Panc1 (cell line): ENCODE data around the gene SUCO.
"Not testable (repeated sequence)": the region's sequence is repeated elsewhere in the genome, so short reads cannot be mapped to it uniquely, and the experiment has no call there.

Experiments used
- POLR2AphosphoS5 ChIP-seq: IDR thresholded peaks from 2 replicates; pipeline ENCODE4 v1.6.1; 2012; ENCODE audit warnings: mild to moderate bottlenecking, low read depth, low read length, moderate library complexity
- SIN3A ChIP-seq: IDR thresholded peaks from 2 replicates; pipeline ENCODE4 v1.6.1; 2012; ENCODE audit warnings: low read depth, mild to moderate bottlenecking, low read length, moderate library complexity, borderline replicate concordance; ENCODE audit not compliant: insufficient read depth
- TF ChIP-seq, protein P1 (sequence below): fragments of 450-650 bp; IDR thresholded peaks from 2 replicates; pipeline ENCODE4 v1.5.1; 2017; ENCODE audit warnings: mild to moderate bottlenecking
- TF ChIP-seq, protein P2 (sequence below), 2 experiments: IDR thresholded peaks; 2 replicates each; pipeline ENCODE4 v1.6.1; 2011 to 2012; ENCODE audit warnings: low read depth in 2 of 2, control low read depth in 1 of 2, low read length in 1 of 2, mild to moderate bottlenecking in 1 of 2, moderate library complexity in 1 of 2; ENCODE audit not compliant: insufficient read depth in 1 of 2

DNA sequence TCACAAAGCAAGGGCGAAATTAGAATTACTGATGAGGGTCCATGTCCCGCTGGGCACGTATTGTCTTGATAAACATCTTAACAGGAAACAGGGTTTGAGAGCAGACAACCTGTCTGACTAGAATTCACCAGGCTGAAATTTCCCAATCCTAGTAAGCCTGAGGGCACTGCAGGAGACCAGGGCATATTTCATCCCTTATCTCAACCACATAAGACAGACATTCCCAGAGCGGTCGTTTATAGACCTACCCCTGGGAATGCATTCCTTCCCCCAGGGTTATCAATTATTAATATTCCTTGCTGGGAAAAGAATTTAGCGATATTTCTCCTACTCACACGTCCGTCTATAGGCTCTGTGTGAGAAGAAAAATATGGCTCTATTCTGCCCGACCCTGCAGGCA is 87.7 kb downstream of the SUCO start:
- TF ChIP-seq SIN3A, POLR2AphosphoS5: not testable (repeated sequence)
- TF ChIP-seq, protein P1, sequence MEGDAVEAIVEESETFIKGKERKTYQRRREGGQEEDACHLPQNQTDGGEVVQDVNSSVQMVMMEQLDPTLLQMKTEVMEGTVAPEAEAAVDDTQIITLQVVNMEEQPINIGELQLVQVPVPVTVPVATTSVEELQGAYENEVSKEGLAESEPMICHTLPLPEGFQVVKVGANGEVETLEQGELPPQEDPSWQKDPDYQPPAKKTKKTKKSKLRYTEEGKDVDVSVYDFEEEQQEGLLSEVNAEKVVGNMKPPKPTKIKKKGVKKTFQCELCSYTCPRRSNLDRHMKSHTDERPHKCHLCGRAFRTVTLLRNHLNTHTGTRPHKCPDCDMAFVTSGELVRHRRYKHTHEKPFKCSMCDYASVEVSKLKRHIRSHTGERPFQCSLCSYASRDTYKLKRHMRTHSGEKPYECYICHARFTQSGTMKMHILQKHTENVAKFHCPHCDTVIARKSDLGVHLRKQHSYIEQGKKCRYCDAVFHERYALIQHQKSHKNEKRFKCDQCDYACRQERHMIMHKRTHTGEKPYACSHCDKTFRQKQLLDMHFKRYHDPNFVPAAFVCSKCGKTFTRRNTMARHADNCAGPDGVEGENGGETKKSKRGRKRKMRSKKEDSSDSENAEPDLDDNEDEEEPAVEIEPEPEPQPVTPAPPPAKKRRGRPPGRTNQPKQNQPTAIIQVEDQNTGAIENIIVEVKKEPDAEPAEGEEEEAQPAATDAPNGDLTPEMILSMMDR: not testable (repeated sequence)
- TF ChIP-seq, protein P2, sequence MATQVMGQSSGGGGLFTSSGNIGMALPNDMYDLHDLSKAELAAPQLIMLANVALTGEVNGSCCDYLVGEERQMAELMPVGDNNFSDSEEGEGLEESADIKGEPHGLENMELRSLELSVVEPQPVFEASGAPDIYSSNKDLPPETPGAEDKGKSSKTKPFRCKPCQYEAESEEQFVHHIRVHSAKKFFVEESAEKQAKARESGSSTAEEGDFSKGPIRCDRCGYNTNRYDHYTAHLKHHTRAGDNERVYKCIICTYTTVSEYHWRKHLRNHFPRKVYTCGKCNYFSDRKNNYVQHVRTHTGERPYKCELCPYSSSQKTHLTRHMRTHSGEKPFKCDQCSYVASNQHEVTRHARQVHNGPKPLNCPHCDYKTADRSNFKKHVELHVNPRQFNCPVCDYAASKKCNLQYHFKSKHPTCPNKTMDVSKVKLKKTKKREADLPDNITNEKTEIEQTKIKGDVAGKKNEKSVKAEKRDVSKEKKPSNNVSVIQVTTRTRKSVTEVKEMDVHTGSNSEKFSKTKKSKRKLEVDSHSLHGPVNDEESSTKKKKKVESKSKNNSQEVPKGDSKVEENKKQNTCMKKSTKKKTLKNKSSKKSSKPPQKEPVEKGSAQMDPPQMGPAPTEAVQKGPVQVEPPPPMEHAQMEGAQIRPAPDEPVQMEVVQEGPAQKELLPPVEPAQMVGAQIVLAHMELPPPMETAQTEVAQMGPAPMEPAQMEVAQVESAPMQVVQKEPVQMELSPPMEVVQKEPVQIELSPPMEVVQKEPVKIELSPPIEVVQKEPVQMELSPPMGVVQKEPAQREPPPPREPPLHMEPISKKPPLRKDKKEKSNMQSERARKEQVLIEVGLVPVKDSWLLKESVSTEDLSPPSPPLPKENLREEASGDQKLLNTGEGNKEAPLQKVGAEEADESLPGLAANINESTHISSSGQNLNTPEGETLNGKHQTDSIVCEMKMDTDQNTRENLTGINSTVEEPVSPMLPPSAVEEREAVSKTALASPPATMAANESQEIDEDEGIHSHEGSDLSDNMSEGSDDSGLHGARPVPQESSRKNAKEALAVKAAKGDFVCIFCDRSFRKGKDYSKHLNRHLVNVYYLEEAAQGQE (IDR thresholded peaks at IDR 0.05; ENCODE audit: insufficient read depth in 1 of 2, low read depth in 2 of 2, low read length in 1 of 2): not testable (repeated sequence)
